Measurements from ENCODE around the gene ZNF473. TPM values are rescaled to one million over a fixed set of nuclear protein-coding genes. Genes with fewer than 3 reads are reported as not detected.

Gene ZNF473
- total and polyA plus RNA-seq, 4 donors = 0.75 to 9.5 (median 5.1) TPM

DNA sequence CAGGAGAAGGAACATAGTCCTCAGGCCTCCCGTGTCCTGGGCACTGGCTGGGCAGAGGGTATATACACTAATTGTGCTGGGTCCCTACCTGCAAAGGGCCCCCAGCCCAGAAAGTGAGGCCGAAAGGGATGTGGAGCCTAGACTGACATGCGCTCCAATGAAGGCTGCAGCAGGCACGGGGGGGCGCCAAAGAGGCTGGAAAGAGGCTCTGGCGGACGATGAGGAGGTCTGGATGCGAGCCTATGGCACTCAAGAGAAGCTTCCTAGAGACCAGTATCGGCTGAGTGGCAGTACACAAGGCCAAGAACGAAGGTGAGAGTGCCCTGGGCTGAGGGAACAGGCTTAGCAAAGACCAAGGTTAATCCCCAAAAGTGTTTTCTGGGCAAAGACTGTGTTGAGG, 17.3 kb upstream of the ZNF473 start:
- Histone ChIP-seq H3K4me3 (ENCODE audit: low read length in 2 of 2) (no peak overlapping the region), H3K27me3 (ENCODE audit: control insufficient read depth in 1 of 2, insufficient read depth in 2 of 2, low read length in 1 of 2) (no peaks in the 10 kb centered on the region), H3K36me3 (ENCODE audit: control insufficient read depth in 1 of 2, insufficient read depth in 2 of 2, low read length in 1 of 2) (peaks cover 0 to 6% of the 10 kb centered on the region in 2 donors), H3K4me1 (ENCODE audit: control insufficient read depth in 1 of 2, insufficient read depth in 2 of 2, low read length in 2 of 2) (no peaks in the 10 kb centered on the region), H3K27ac (ENCODE audit: low read depth in 1 of 2, low read length in 2 of 2) (no peak overlapping the region), H3K9me3 (ENCODE audit: control insufficient read depth, low read length) (no peaks in the 10 kb centered on the region)
- WGBS, 2 donors = 48% methylated on average over 10 of the region's 10 CpGs
- ATAC-seq (ENCODE audit: low FRiP score) (no peak), DNase-seq (no peak)
- intact Hi-C loops (cut with DNase I) = no loop called here

DNA sequence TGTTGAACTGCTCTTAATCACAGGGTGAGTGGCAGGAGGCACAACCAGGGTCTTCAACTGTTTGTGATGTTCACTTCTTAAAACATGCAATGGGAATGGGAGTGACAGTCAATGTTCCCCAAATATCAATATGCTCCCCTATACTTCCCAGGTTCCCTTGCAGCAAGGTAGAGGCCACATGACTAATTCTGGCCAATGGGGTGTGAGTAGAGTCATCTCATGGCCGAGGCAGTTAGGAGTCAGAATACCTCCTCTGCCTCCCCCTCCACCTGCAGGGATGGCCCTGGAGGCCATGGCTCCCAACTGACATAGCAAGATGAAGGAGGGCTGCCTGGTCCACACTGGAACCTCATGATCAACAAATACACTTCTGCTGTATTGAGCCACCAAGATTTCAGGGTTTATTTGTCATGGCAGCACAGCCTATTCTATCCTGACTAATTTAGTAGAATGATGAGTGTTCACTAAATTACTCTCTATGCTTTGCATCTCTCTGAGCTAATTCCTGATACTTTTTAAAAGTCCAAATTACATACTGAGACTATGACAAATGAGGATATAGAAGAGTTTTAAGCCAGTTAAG, 9.5 kb upstream of the ZNF473 start:
- Histone ChIP-seq H3K27ac (ENCODE audit: low read depth in 1 of 2, low read length in 2 of 2) (no peak overlapping the region), H3K4me3 (ENCODE audit: low read length in 2 of 2) (no peak overlapping the region), H3K4me1 (ENCODE audit: control insufficient read depth in 1 of 2, insufficient read depth in 2 of 2, low read length in 2 of 2) (no peaks in the 10 kb centered on the region), H3K9me3 (ENCODE audit: control insufficient read depth, low read length) (no peaks in the 10 kb centered on the region), H3K27me3 (ENCODE audit: control insufficient read depth in 1 of 2, insufficient read depth in 2 of 2, low read length in 1 of 2) (no peaks in the 10 kb centered on the region), H3K36me3 (ENCODE audit: control insufficient read depth in 1 of 2, insufficient read depth in 2 of 2, low read length in 1 of 2) (peaks cover 0 to 11% of the 10 kb centered on the region in 2 donors)
- ATAC-seq (ENCODE audit: low FRiP score) = no peak
- intact Hi-C loops (cut with DNase I) = no loop called here
- 88% methylated on average over 1 of the region's 1 CpG for WGBS, 2 donors
- no peak for DNase-seq

DNA sequence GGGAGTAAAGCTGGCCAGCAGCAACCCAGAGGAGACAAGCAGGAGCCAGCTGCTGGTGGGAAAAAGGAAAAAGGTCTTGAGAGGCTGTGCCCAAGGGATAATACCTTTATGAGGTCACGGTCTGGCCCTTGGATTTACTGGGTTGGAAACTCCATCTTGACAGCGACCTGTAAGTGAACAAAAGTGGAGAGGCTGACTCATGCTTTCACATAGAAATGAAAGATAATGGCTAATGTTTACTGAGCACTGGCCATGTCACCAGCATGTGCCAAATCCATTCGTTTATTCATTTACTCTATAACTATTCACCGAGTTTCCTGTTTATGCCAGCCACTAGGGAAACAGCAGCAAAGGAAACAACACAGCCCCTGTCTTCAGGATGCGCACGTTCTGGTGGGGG, 5.3 kb upstream of the ZNF473 start:
- no peaks in the 10 kb centered on the region for H3K4me1 ChIP-seq (ENCODE audit: control insufficient read depth in 1 of 2, insufficient read depth in 2 of 2, low read length in 2 of 2)
- no peaks in the 10 kb centered on the region for H3K27me3 ChIP-seq (ENCODE audit: control insufficient read depth in 1 of 2, insufficient read depth in 2 of 2, low read length in 1 of 2)
- WGBS, 2 donors = 86 to 88% methylated on average over 6 of the region's 6 CpGs
- ATAC-seq (ENCODE audit: low FRiP score) (no peak), DNase-seq (no peak)
- H3K4me3 ChIP-seq (ENCODE audit: low read length in 2 of 2) = no peak overlapping the region
- H3K9me3 ChIP-seq (ENCODE audit: control insufficient read depth, low read length) = no peaks in the 10 kb centered on the region
- peaks cover 0 to 3% of the 10 kb centered on the region in 2 donors for H3K36me3 ChIP-seq (ENCODE audit: control insufficient read depth in 1 of 2, insufficient read depth in 2 of 2, low read length in 1 of 2)
- intact Hi-C loops (cut with DNase I) = no loop called here
- no peak overlapping the region for H3K27ac ChIP-seq (ENCODE audit: low read depth in 1 of 2, low read length in 2 of 2)

DNA sequence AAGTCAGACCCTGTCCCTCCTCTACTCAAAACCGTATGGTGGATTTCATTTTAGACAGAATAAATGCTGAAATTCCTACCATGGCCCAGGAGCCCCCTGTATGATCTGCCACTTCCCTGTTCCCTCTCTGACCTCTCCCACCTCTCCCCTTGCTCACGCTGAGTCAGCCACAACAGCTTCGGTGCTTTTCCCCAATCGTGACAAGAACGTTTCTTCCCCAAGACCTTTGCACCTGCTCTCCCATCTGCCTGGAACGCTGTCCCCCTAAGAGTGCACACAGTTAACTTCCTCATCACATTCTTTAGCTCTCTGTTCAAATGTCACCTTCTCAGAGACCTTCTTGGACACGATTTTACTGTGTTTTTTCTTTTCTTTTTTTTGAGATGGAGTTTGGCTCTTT, 3.0 kb upstream of the ZNF473 start:
- DNase-seq = no peak
- 78 to 79% methylated on average over 7 of the region's 7 CpGs for WGBS, 2 donors
- H3K4me1 ChIP-seq (ENCODE audit: control insufficient read depth in 1 of 2, insufficient read depth in 2 of 2, low read length in 2 of 2) = no peaks in the 10 kb centered on the region
- H3K27me3 ChIP-seq (ENCODE audit: control insufficient read depth in 1 of 2, insufficient read depth in 2 of 2, low read length in 1 of 2) = no peaks in the 10 kb centered on the region
- H3K27ac ChIP-seq (ENCODE audit: low read depth in 1 of 2, low read length in 2 of 2) = no peak overlapping the region
- intact Hi-C loops (cut with DNase I) = no loop called here
- H3K36me3 ChIP-seq (ENCODE audit: control insufficient read depth in 1 of 2, insufficient read depth in 2 of 2, low read length in 1 of 2) = no peaks in the 10 kb centered on the region
- H3K4me3 ChIP-seq (ENCODE audit: low read length in 2 of 2) = no peak overlapping the region
- H3K9me3 ChIP-seq (ENCODE audit: control insufficient read depth, low read length) = no peaks in the 10 kb centered on the region
- no peak for ATAC-seq (ENCODE audit: low FRiP score)

DNA sequence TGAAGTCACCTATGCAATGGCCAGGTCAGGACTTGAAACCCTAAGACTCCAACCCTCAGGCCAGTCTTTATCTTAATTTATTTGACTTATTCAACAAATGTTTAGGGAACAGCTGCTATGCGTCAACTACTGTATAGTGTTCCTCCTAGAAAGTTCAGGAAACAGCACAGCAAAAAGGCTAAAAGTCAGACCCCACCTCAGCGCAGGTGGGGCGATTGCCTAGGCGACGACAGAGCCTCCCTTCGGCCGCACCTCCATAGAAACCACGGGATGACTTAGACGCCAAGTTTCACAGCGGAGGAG, 1.1 kb upstream of the ZNF473 start:
- no peaks in the 10 kb centered on the region for H3K36me3 ChIP-seq (ENCODE audit: control insufficient read depth in 1 of 2, insufficient read depth in 2 of 2, low read length in 1 of 2)
- DNase-seq = no peak
- peak overlapping the region in 1 of 2 donors; percentile 77 for H3K27ac ChIP-seq (ENCODE audit: low read depth in 1 of 2, low read length in 2 of 2)
- ATAC-seq (ENCODE audit: low FRiP score) = no peak
- no peaks in the 10 kb centered on the region for H3K4me1 ChIP-seq (ENCODE audit: control insufficient read depth in 1 of 2, insufficient read depth in 2 of 2, low read length in 2 of 2)
- no peaks in the 10 kb centered on the region for H3K27me3 ChIP-seq (ENCODE audit: control insufficient read depth in 1 of 2, insufficient read depth in 2 of 2, low read length in 1 of 2)
- intact Hi-C loops (cut with DNase I) = loop anchor here in 1 of 2 donors (1.0 kb wide), 1 partner anchor 20 kb away; no protein-coding TSS in a partner anchor
- WGBS, 2 donors = 0 to 1% methylated on average over 10 of the region's 10 CpGs
- H3K4me3 ChIP-seq (ENCODE audit: low read length in 2 of 2) = peak overlapping the region; percentile 84 to 89
- no peaks in the 10 kb centered on the region for H3K9me3 ChIP-seq (ENCODE audit: control insufficient read depth, low read length)

DNA sequence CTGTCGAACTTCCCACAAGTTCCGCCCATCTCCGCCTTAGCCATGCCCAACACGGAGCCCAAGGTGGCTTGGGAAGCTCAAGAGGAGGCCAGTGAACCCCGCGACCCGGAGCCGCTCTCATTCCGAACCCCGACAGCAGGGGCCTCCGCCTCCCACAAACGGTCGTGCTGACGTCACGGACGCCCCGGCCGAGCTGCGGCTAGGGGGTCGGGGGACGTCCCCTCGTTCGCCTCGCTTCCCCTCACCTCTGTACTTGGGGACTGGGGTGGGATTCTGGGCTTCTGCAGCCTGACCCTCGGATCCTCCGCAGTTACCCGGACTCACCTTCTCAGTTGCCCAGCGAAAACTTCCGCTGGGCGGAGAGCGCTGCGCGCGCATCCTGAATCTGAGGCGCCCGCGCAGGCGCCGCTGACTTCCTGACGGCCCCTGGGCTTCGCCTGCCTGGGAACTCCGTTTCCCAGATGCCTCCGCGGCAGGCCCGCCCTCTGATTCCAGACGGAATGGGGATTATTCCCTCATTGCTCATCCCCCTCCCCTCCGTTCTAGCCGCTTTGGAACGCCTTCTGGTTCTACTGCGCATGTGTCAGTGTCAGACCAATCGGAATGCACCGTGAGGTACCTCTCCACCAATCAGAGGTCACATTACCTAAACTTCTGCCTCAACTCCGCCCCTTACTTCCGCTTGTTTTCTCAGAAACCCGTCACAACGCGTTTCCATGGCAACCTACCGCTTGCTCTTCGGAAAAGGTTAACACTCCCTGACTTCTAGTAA, 597 bp upstream of the ZNF473 start, which contains the start of gene VRK3:
VRK3 (minus strand) TSS at position 351 of the 772 bp plus-strand sequence. CDS start 9,210 bp downstream, outside the sequence.
- Histone ChIP-seq H3K27ac (ENCODE audit: low read depth in 1 of 2, low read length in 2 of 2) (peak within 1 kb of the TSS in 1 of 2 donors; percentile 83), H3K9me3 (ENCODE audit: control insufficient read depth, low read length) (no peaks in the 10 kb centered on the region), H3K4me1 (ENCODE audit: control insufficient read depth in 1 of 2, insufficient read depth in 2 of 2, low read length in 2 of 2) (no peaks in the 10 kb centered on the region), H3K4me3 (ENCODE audit: low read length in 2 of 2) (peak within 1 kb of the TSS; percentile 84 to 93), H3K27me3 (ENCODE audit: control insufficient read depth in 1 of 2, insufficient read depth in 2 of 2, low read length in 1 of 2) (no peaks in the 10 kb centered on the region), H3K36me3 (ENCODE audit: control insufficient read depth in 1 of 2, insufficient read depth in 2 of 2, low read length in 1 of 2) (no peaks in the 10 kb centered on the region)
- intact Hi-C loops (cut with DNase I) = loop anchor here in 1 of 2 donors (1.0 kb wide), 1 partner anchor 21 kb away; no protein-coding TSS in a partner anchor
- ATAC-seq (ENCODE audit: low FRiP score) (peak; percentile 98), DNase-seq (peak; percentile 100)
- 0% methylated on average over 59 of the region's 59 CpGs for WGBS, 2 donors

DNA sequence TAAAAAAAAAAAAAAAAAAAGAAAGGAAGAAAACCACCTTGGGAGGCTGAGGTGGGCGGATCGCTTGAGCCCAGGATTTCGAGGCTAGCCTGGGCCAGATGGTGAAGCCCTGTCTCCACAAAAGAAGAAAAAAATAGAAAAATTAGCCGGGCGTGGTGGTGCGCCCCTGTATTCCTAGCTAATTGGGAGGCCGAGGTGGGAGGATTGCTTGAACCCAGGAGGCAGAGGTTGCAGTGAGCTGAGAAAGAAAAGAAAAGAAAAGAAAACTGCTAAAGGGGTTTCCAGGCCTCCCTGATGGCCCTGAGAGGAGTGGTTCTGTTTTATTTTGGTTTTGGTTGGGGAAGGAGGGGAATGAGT, 723 bp downstream of the ZNF473 start:
- peak overlapping the region in 1 of 2 donors; percentile 93 for H3K4me3 ChIP-seq (ENCODE audit: low read length in 2 of 2)
- no peak overlapping the region for H3K27ac ChIP-seq (ENCODE audit: low read depth in 1 of 2, low read length in 2 of 2)
- no peaks in the 10 kb centered on the region for H3K9me3 ChIP-seq (ENCODE audit: control insufficient read depth, low read length)
- no peaks in the 10 kb centered on the region for H3K4me1 ChIP-seq (ENCODE audit: control insufficient read depth in 1 of 2, insufficient read depth in 2 of 2, low read length in 2 of 2)
- peaks cover 0 to 4% of the 10 kb centered on the region in 2 donors for H3K36me3 ChIP-seq (ENCODE audit: control insufficient read depth in 1 of 2, insufficient read depth in 2 of 2, low read length in 1 of 2)
- intact Hi-C loops (cut with DNase I) = no loop called here
- no peak for ATAC-seq (ENCODE audit: low FRiP score)
- no peaks in the 10 kb centered on the region for H3K27me3 ChIP-seq (ENCODE audit: control insufficient read depth in 1 of 2, insufficient read depth in 2 of 2, low read length in 1 of 2)
- WGBS, 2 donors = 85 to 87% methylated on average over 7 of the region's 7 CpGs
- DNase-seq = no peak

DNA sequence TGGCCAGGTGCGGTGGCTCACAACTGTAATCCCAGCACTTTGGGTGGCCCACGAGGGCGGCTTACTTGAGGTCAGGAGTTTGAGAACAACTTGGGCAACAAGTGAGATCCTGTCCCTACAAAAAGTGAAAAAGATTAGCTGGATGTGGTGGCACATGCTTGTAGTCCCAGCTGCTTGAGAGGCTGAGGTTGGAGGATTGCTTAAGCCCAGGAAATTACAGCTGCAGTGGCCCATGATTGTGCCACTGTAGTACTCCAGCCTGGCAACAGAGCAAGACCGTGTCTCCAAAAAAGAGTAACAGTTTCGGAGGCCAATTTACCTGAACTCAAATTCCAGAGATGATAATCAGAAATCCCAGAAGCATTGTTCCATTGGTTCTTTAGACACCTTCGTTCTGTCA, 4.4 kb downstream of the ZNF473 start:
- no peaks in the 10 kb centered on the region for H3K27me3 ChIP-seq (ENCODE audit: control insufficient read depth in 1 of 2, insufficient read depth in 2 of 2, low read length in 1 of 2)
- DNase-seq (no peak), ATAC-seq (ENCODE audit: low FRiP score) (no peak)
- H3K4me1 ChIP-seq (ENCODE audit: control insufficient read depth in 1 of 2, insufficient read depth in 2 of 2, low read length in 2 of 2) = no peaks in the 10 kb centered on the region
- H3K9me3 ChIP-seq (ENCODE audit: control insufficient read depth, low read length) = no peaks in the 10 kb centered on the region
- WGBS, 2 donors = 95 to 96% methylated on average over 6 of the region's 6 CpGs
- peaks cover 7 to 13% of the 10 kb centered on the region in 2 donors for H3K36me3 ChIP-seq (ENCODE audit: control insufficient read depth in 1 of 2, insufficient read depth in 2 of 2, low read length in 1 of 2)
- intact Hi-C loops (cut with DNase I) = no loop called here
- H3K4me3 ChIP-seq (ENCODE audit: low read length in 2 of 2) = no peak overlapping the region
- no peak overlapping the region for H3K27ac ChIP-seq (ENCODE audit: low read depth in 1 of 2, low read length in 2 of 2)

DNA sequence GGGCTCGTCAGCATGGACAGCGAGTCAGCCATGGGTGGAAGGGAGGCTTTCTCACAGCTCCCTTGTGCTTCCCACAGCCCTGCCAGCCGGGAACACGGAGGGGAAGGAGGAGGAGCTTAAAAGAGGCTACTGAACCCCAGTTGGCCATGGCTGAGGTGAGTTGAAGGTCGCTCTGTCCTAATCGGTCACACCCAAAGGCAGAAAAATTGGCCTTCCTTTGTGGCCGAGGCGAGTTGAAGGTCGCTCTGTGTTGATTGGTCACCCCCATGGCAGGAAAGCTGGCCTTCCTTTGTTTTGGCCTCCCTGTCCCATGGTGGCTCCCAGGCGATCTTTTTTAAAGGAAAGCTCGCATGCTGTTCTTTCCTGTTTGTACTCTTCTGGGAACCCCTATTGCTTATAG, 5.1 kb downstream of the ZNF473 start:
- WGBS, 2 donors = 91 to 94% methylated on average over 11 of the region's 11 CpGs
- H3K27me3 ChIP-seq (ENCODE audit: control insufficient read depth in 1 of 2, insufficient read depth in 2 of 2, low read length in 1 of 2) = no peaks in the 10 kb centered on the region
- H3K9me3 ChIP-seq (ENCODE audit: control insufficient read depth, low read length) = no peaks in the 10 kb centered on the region
- no peak for ATAC-seq (ENCODE audit: low FRiP score)
- peaks cover 7 to 13% of the 10 kb centered on the region in 2 donors for H3K36me3 ChIP-seq (ENCODE audit: control insufficient read depth in 1 of 2, insufficient read depth in 2 of 2, low read length in 1 of 2)
- no peak for DNase-seq
- H3K4me3 ChIP-seq (ENCODE audit: low read length in 2 of 2) = no peak overlapping the region
- intact Hi-C loops (cut with DNase I) = no loop called here
- no peaks in the 10 kb centered on the region for H3K4me1 ChIP-seq (ENCODE audit: control insufficient read depth in 1 of 2, insufficient read depth in 2 of 2, low read length in 2 of 2)
- no peak overlapping the region for H3K27ac ChIP-seq (ENCODE audit: low read depth in 1 of 2, low read length in 2 of 2)
